ENCODE measurements around the gene NEK4. TPM values are rescaled to one million over a fixed set of nuclear protein-coding genes. Genes with fewer than 3 reads are reported as not detected.
"Not testable (repeated sequence)": the region's sequence is repeated elsewhere in the genome, so short reads cannot be mapped to it uniquely, and the experiment has no call there.

The NEK4 gene
- total and polyA plus RNA-seq, 4 donors = 30.8 to 47.3 (median 38.4) TPM

- Histone ChIP-seq H3K27ac (ENCODE audit: low read depth, low read length) (no peak overlapping the region), H3K27me3 (ENCODE audit: control insufficient read depth, insufficient read depth, low read length) (peaks cover 2% of the 10 kb centered on the region), H3K4me1 (ENCODE audit: control insufficient read depth, insufficient read depth, low read length) (no peaks in the 10 kb centered on the region), H3K36me3 (ENCODE audit: control insufficient read depth, insufficient read depth, low read length) (no peaks in the 10 kb centered on the region), H3K4me3 (ENCODE audit: low read depth, low read length) (no peak overlapping the region), H3K9me3 (ENCODE audit: control insufficient read depth, insufficient read depth, low read length) (no peaks in the 10 kb centered on the region)
- 80% methylated on average over 11 of the region's 13 CpGs for WGBS (ENCODE audit: insufficient coverage)
- no peak for DNase-seq (ENCODE audit: low read depth in 4 of 6, low spot score in 6 of 6)
Measured at GRCh38 chr3:52781741-52782140, 11.0 kb upstream of the NEK4 start.

GRCh38 chr3:52779837-52780585 lies 9.3 kb upstream of the NEK4 start:
- Histone ChIP-seq H3K27ac (ENCODE audit: low read depth, low read length) (no peak overlapping the region), H3K4me1 (ENCODE audit: control insufficient read depth, insufficient read depth, low read length) (no peaks in the 10 kb centered on the region), H3K9me3 (ENCODE audit: control insufficient read depth, insufficient read depth, low read length) (no peaks in the 10 kb centered on the region), H3K27me3 (ENCODE audit: control insufficient read depth, insufficient read depth, low read length) (peaks cover 2% of the 10 kb centered on the region), H3K36me3 (ENCODE audit: control insufficient read depth, insufficient read depth, low read length) (no peaks in the 10 kb centered on the region), H3K4me3 (ENCODE audit: low read depth, low read length) (no peak overlapping the region)
- WGBS (ENCODE audit: insufficient coverage) = 79% methylated on average over 7 of the region's 8 CpGs
- no peak for DNase-seq (ENCODE audit: low read depth in 4 of 6, low spot score in 6 of 6)

DNA sequence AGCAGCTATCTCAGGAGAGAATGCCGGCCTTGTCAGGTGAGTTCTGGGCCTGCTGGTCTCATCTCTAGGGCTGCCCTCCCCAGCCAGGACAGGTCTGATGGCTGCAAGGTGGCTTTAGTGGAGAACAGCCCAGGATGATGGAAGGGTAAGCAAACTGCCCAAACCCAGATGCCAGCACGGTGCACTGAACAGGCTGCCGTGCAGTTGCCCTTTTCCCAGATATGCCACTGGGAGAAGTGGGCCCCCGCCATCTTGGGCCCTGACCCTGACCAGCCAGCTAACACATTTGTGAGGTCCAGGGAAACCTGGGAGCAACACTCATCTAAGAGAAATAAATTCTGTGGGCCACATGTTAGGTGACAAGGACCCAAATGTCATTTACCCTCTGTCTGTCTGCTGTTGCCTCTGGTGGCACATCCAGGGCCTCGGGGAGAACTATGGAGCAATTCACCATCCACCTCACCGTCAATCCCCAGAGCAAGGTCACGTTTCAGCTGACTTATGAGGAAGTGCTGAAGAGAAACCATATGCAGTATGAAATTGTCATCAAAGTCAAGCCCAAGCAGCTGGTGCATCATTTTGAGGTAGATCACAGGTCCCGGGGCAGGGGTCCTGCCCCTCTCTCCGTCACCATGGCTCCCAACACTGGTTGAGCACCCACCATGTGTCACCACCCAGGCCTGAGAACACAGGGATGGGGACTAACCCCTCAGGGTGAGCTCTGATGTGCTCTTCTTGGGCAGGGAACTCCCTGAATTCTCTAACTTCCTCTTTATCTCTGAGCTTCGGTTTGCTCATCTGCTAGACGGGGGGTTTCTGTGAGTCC lies 8.5 kb upstream of the NEK4 start:
- Histone ChIP-seq H3K27me3 (ENCODE audit: control insufficient read depth, insufficient read depth, low read length) (peaks cover 2% of the 10 kb centered on the region), H3K4me3 (ENCODE audit: low read depth, low read length) (no peak overlapping the region), H3K4me1 (ENCODE audit: control insufficient read depth, insufficient read depth, low read length) (no peaks in the 10 kb centered on the region), H3K36me3 (ENCODE audit: control insufficient read depth, insufficient read depth, low read length) (no peaks in the 10 kb centered on the region), H3K27ac (ENCODE audit: low read depth, low read length) (no peak overlapping the region), H3K9me3 (ENCODE audit: control insufficient read depth, insufficient read depth, low read length) (no peaks in the 10 kb centered on the region)
- 77% methylated on average over 10 of the region's 11 CpGs for WGBS (ENCODE audit: insufficient coverage)
- DNase-seq (ENCODE audit: low read depth in 4 of 6, low spot score in 6 of 6) = no peak

- peaks cover 2% of the 10 kb centered on the region for H3K27me3 ChIP-seq (ENCODE audit: control insufficient read depth, insufficient read depth, low read length)
- no peak for DNase-seq (ENCODE audit: low read depth in 4 of 6, low spot score in 6 of 6)
- no peak overlapping the region for H3K27ac ChIP-seq (ENCODE audit: low read depth, low read length)
- 80% methylated on average over 17 of the region's 17 CpGs for WGBS (ENCODE audit: insufficient coverage)
- no peak overlapping the region for H3K4me3 ChIP-seq (ENCODE audit: low read depth, low read length)
- no peaks in the 10 kb centered on the region for H3K4me1 ChIP-seq (ENCODE audit: control insufficient read depth, insufficient read depth, low read length)
- H3K36me3 ChIP-seq (ENCODE audit: control insufficient read depth, insufficient read depth, low read length) = no peaks in the 10 kb centered on the region
- H3K9me3 ChIP-seq (ENCODE audit: control insufficient read depth, insufficient read depth, low read length) = no peaks in the 10 kb centered on the region
Measured at GRCh38 chr3:52777959-52778805, 7.4 kb upstream of the NEK4 start.

DNA sequence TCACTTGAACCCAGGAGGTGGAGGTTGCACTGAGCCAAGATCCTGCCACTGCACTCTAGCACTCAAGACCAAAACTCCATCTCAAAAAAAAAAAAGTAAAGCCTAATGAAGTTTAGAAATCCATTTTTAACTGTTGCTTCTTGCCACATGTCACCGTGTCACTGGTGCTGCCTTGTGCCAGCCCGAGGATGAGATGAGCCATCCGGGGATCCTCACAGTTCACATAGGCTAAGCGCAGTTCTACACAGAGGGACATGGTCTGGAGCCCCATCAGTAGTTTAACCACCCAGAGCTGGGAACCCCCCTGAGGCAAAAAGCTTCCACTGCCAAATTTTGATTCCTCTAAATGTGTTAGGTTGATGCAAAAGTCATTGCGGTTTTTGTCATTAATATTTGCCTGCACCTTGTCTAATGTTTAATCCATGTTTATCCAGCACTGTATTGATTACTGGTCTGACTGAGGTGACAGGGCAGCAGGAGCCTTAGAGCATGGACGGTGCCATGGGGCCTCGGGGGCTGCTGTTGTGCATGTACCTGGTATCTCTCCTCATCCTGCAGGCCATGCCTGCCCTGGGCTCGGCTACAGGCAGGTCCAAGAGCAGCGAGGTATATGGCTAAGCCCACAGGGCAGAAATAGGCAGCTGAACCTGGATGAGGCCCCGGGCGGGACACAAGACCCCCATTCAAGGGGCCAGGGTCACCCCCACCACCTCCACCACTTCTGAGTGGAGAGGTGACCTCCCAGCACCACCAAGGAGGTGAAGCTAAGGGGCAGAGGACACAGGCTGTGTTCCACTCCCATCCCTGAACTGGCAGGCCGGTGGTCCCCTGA lies 6.6 kb upstream of the NEK4 start, which contains the start of gene ITIH1:
ITIH1 (plus strand) TSS at position 473 of the 832 bp plus-strand sequence; CDS start at position 490, 17 bp downstream.
- Histone ChIP-seq H3K36me3 (ENCODE audit: control insufficient read depth, insufficient read depth, low read length) (no peaks in the 10 kb centered on the region), H3K4me3 (ENCODE audit: low read depth, low read length) (no peak within 1 kb of the TSS), H3K9me3 (ENCODE audit: control insufficient read depth, insufficient read depth, low read length) (no peaks in the 10 kb centered on the region), H3K27ac (ENCODE audit: low read depth, low read length) (no peak within 1 kb of the TSS), H3K27me3 (ENCODE audit: control insufficient read depth, insufficient read depth, low read length) (peaks cover 2% of the 10 kb centered on the region), H3K4me1 (ENCODE audit: control insufficient read depth, insufficient read depth, low read length) (no peaks in the 10 kb centered on the region)
- WGBS (ENCODE audit: insufficient coverage) = 83% methylated on average over 9 of the region's 12 CpGs
- no peak for DNase-seq (ENCODE audit: low read depth in 4 of 6, low spot score in 6 of 6)

DNA sequence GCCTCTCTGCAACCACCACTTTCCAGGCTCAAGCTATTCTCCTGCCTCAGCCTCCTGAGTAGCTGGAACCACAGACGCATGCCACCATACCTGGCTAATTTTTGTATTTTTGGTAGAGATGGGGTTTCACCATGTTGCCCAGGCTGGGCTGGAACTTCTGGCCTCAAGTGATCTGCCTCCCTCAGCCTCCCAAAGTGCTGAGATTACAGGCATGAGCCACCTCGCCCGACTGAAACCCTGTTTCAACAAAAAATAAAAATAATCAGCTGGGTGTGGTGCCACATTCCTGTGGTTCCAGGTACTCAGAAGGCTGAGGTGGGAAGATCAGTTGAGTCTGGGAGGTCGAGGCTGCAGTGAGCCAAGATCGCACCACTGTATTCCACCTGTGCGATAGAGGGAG lies 5.7 kb upstream of the NEK4 start:
- H3K9me3 ChIP-seq (ENCODE audit: control insufficient read depth, insufficient read depth, low read length); H3K27ac ChIP-seq (ENCODE audit: low read depth, low read length); H3K4me3 ChIP-seq (ENCODE audit: low read depth, low read length); H3K27me3 ChIP-seq (ENCODE audit: control insufficient read depth, insufficient read depth, low read length); H3K4me1 ChIP-seq (ENCODE audit: control insufficient read depth, insufficient read depth, low read length); DNase-seq (ENCODE audit: low read depth in 4 of 6, low spot score in 6 of 6); H3K36me3 ChIP-seq (ENCODE audit: control insufficient read depth, insufficient read depth, low read length): not testable (repeated sequence)
- 89% methylated on average over 3 of the region's 6 CpGs for WGBS (ENCODE audit: insufficient coverage)

GRCh38 chr3:52775877-52776276 lies 5.1 kb upstream of the NEK4 start:
- Histone ChIP-seq H3K4me3 (ENCODE audit: low read depth, low read length) (no peak overlapping the region), H3K27me3 (ENCODE audit: control insufficient read depth, insufficient read depth, low read length) (peaks cover 2% of the 10 kb centered on the region), H3K36me3 (ENCODE audit: control insufficient read depth, insufficient read depth, low read length) (no peaks in the 10 kb centered on the region), H3K27ac (ENCODE audit: low read depth, low read length) (no peak overlapping the region), H3K4me1 (ENCODE audit: control insufficient read depth, insufficient read depth, low read length) (peaks cover 5% of the 10 kb centered on the region), H3K9me3 (ENCODE audit: control insufficient read depth, insufficient read depth, low read length) (no peaks in the 10 kb centered on the region)
- WGBS (ENCODE audit: insufficient coverage) = 65% methylated on average over 7 of the region's 8 CpGs
- no peak for DNase-seq (ENCODE audit: low read depth in 4 of 6, low spot score in 6 of 6)

- no peaks in the 10 kb centered on the region for H3K36me3 ChIP-seq (ENCODE audit: control insufficient read depth, insufficient read depth, low read length)
- H3K4me1 ChIP-seq (ENCODE audit: control insufficient read depth, insufficient read depth, low read length) = peaks cover 5% of the 10 kb centered on the region
- 60% methylated on average over 6 of the region's 6 CpGs for WGBS (ENCODE audit: insufficient coverage)
- H3K27me3 ChIP-seq (ENCODE audit: control insufficient read depth, insufficient read depth, low read length) = no peaks in the 10 kb centered on the region
- no peak for DNase-seq (ENCODE audit: low read depth in 4 of 6, low spot score in 6 of 6)
- H3K4me3 ChIP-seq (ENCODE audit: low read depth, low read length) = no peak overlapping the region
- H3K9me3 ChIP-seq (ENCODE audit: control insufficient read depth, insufficient read depth, low read length) = no peaks in the 10 kb centered on the region
- no peak overlapping the region for H3K27ac ChIP-seq (ENCODE audit: low read depth, low read length)
Measured at GRCh38 chr3:52774901-52775864, 4.4 kb upstream of the NEK4 start.

All from spinal cord (tissue), 10 donors.